OCI-LY7 (cell line): ENCODE results near the gene PLCE1. TPM values are rescaled to one million over a fixed set of nuclear protein-coding genes. Genes with fewer than 3 reads are reported as not detected.

Source experiments
- BruUV-seq: library from RNA; stranded (reverse); fragments of 400-500 nt; replicated peaks from 2 replicates; lab custom pipeline; 2021; lab: Mats Ljungman, UMichigan
- CTCF ChIA-PET: fragments of 300-600 bp; sonication (Branson Sonifier 250); formaldehyde crosslinking; loops from one replicate; lab custom pipeline; 2022; ENCODE audit warnings: antibody characterized with exemption; ENCODE audit not compliant: unreplicated experiment; lab: Charles Lee
- POLR2A ChIA-PET: fragments of 300-600 bp; sonication (Branson Sonifier 250); formaldehyde crosslinking; loops from one replicate; lab custom pipeline; 2022; ENCODE audit warnings: antibody characterized with exemption; lab: Charles Lee
- DNase-seq: peaks from one replicate; pipeline ENCODE4 v3.0.0-alpha.2; 2015; ENCODE audit warnings: low spot score
- H2AFZ ChIP-seq: fragments of 200-600 bp; sonication (generic), shearing (Covaris generic); 2 replicates; pipeline ENCODE4 v1.6.1; 2014; ENCODE audit warnings: mild to moderate bottlenecking, antibody characterized with exemption, low read length, moderate library complexity
- H3K27ac ChIP-seq: fragments of 200-600 bp; sonication (generic); 2 replicates; pipeline ENCODE4 v1.5.1; 2014; ENCODE audit warnings: mixed run types, low read depth, mild to moderate bottlenecking, moderate library complexity, low read length, inconsistent platforms; ENCODE audit not compliant: poor library complexity, severe bottlenecking
- H3K36me3 ChIP-seq: fragments of 200-600 bp; sonication (generic); 2 replicates; pipeline ENCODE4 v1.6.1; 2014; ENCODE audit warnings: mild to moderate bottlenecking, antibody characterized with exemption, low read length, moderate library complexity, mixed read lengths; ENCODE audit not compliant: insufficient read depth
- H3K4me1 ChIP-seq: fragments of 200-600 bp; sonication (generic); 2 replicates; pipeline ENCODE4 v1.5.1; 2014; ENCODE audit warnings: mild to moderate bottlenecking, low read length; ENCODE audit not compliant: insufficient read depth, poor library complexity, severe bottlenecking
- H3K4me2 ChIP-seq: fragments of 200-600 bp; sonication (generic); 2 replicates; pipeline ENCODE4 v1.6.1; 2014; ENCODE audit warnings: mild to moderate bottlenecking, low read length
- H3K4me3 ChIP-seq: fragments of 200-600 bp; sonication (generic); 2 replicates; pipeline ENCODE4 v1.5.1; 2014; ENCODE audit warnings: mild to moderate bottlenecking, low read depth, low read length; ENCODE audit not compliant: poor library complexity, severe bottlenecking
- H3K79me2 ChIP-seq: fragments of 200-600 bp; sonication (generic); 2 replicates; pipeline ENCODE4 v1.6.1; 2016; ENCODE audit warnings: low read depth, mild to moderate bottlenecking, low read length, moderate library complexity, mixed read lengths; ENCODE audit not compliant: insufficient read depth
- H3K9me2 ChIP-seq: fragments of 200-600 bp; sonication (generic); 2 replicates; pipeline ENCODE4 v1.6.1; 2016; ENCODE audit warnings: mild to moderate bottlenecking, low read length, mixed read lengths; ENCODE audit not compliant: insufficient read depth
- H3K9me3 ChIP-seq: fragments of 200-600 bp; sonication (generic); 2 replicates; pipeline ENCODE4 v1.6.1; 2014; ENCODE audit warnings: mild to moderate bottlenecking, mixed run types, low read length, mixed read lengths
- H4K20me1 ChIP-seq: fragments of 200-600 bp; sonication (generic); 2 replicates; pipeline ENCODE4 v1.6.1; 2014; ENCODE audit warnings: mild to moderate bottlenecking, antibody characterized with exemption, low read length, moderate library complexity, mixed read lengths; ENCODE audit not compliant: insufficient read depth
- CTCF ChIP-seq: fragments of 200-600 bp; sonication (generic); conservative IDR thresholded peaks from 2 replicates; pipeline ENCODE4 v1.5.1; 2014; ENCODE audit warnings: mild to moderate bottlenecking, antibody characterized with exemption, low read length, moderate library complexity, mixed read lengths
- EZH2phosphoT487 ChIP-seq: fragments of 200-600 bp; sonication (generic); IDR thresholded peaks from 2 replicates; pipeline ENCODE4 v1.6.1; 2018; ENCODE audit warnings: low read depth, borderline replicate concordance, mild to moderate bottlenecking, mixed run types, antibody characterized with exemption, low read length, moderate library complexity, mixed read lengths
- intact Hi-C: fragments of 100-400 bp; cut with micrococcal nuclease; formaldehyde crosslinking; loops from one replicate; pipeline ENCODE4 v1.10.0; 2022; ENCODE audit not compliant: unreplicated experiment
- total RNA-seq, 2 experiments: library from RNA; depleted of rRNA in 1 of 2; stranded (reverse); fragments of >200 nt in 1 of 2; shearing (Covaris generic) in 1 of 2; gene quantifications; 2 replicates each; pipeline ENCODE4 v1.2.3, GENCODE V29; 2014 to 2022

Gene PLCE1
- total RNA-seq, 2 experiments from 2014 or later: 0.06 TPM; not detected in 1

- intact Hi-C loops: no loop called here
- no peak for DNase-seq
- H4K20me1 ChIP-seq: no peaks in the 10 kb centered on the region
- H3K4me3 ChIP-seq: no peak overlapping the region
- H3K27ac ChIP-seq: no peak overlapping the region
- H3K36me3 ChIP-seq: no peaks in the 10 kb centered on the region
- no peak overlapping the region for H3K4me2 ChIP-seq
- POLR2A ChIA-PET: no interaction called here
- BruUV-seq: no TSS peak
- no peaks in the 10 kb centered on the region for H3K9me3 ChIP-seq
- CTCF ChIA-PET: no interaction called here
- H2AFZ ChIP-seq: no peak overlapping the region
- no peaks in the 10 kb centered on the region for H3K79me2 ChIP-seq
- no peaks in the 10 kb centered on the region for H3K9me2 ChIP-seq
- no peaks in the 10 kb centered on the region for H3K4me1 ChIP-seq
- no peak for TF ChIP-seq CTCF
- no peak for TF ChIP-seq EZH2phosphoT487
Measured at GRCh38 chr10:93947524-93947923, 46.2 kb upstream of the PLCE1 start.

- BruUV-seq: no TSS peak
- POLR2A ChIA-PET: no interaction called here
- Histone ChIP-seq H2AFZ (no peak overlapping the region), H3K36me3 (no peaks in the 10 kb centered on the region), H3K27ac (no peak overlapping the region), H3K9me2 (no peaks in the 10 kb centered on the region), H3K9me3 (no peaks in the 10 kb centered on the region), H3K79me2 (no peaks in the 10 kb centered on the region), H4K20me1 (no peaks in the 10 kb centered on the region), H3K4me2 (no peak overlapping the region), H3K4me1 (no peaks in the 10 kb centered on the region), H3K4me3 (no peak overlapping the region)
- intact Hi-C loops: no loop called here
- TF ChIP-seq CTCF (no peak), EZH2phosphoT487 (no peak)
- no peak for DNase-seq
- CTCF ChIA-PET: no interaction called here
Measured at GRCh38 chr10:93951905-93952304, 41.8 kb upstream of the PLCE1 start.

GRCh38 chr10:93954299-93954698 is 39.4 kb upstream of the PLCE1 start:
- ChIA-PET POLR2A (no interaction called here), CTCF (no interaction called here)
- Histone ChIP-seq H3K27ac (no peak overlapping the region), H3K36me3 (no peaks in the 10 kb centered on the region), H2AFZ (no peak overlapping the region), H3K9me3 (no peaks in the 10 kb centered on the region), H3K4me2 (no peak overlapping the region), H3K4me3 (no peak overlapping the region), H3K9me2 (no peaks in the 10 kb centered on the region), H3K4me1 (no peaks in the 10 kb centered on the region), H3K79me2 (no peaks in the 10 kb centered on the region), H4K20me1 (no peaks in the 10 kb centered on the region)
- no peak for DNase-seq
- BruUV-seq: no TSS peak
- intact Hi-C loops: no loop called here
- no peak for TF ChIP-seq EZH2phosphoT487
- no peak for TF ChIP-seq CTCF
